NCI-H748 (cell line): ENCODE data around the gene OR10H5.
"Not testable (repeated sequence)": the region's sequence is repeated elsewhere in the genome, so short reads cannot be mapped to it uniquely, and the experiment has no call there.

Experiments used
- DNase-seq: peaks from one replicate; lab custom pipeline; 2025; ENCODE audit not compliant: unreplicated experiment; lab: John Stamatoyannopoulos, UW

OR10H5 gene

GRCh38 chr19:15787611-15788155 lies at the start of gene OR10H5:
OR10H5 (plus strand) TSS chr19:15787661; CDS start chr19:15794049, 6,388 bp downstream.
- no peak for DNase-seq

- DNase-seq, result no peak
Observed at GRCh38 chr19:15737722-15738121, 49.7 kb upstream of the OR10H5 start, which contains the start of gene OR10H3. OR10H3 (plus strand) TSS chr19:15737985; CDS start chr19:15741393, 3,408 bp downstream.

- DNase-seq, result no peak
Observed at GRCh38 chr19:15740785-15741184, 46.7 kb upstream of the OR10H5 start.

GRCh38 chr19:15748239-15748638 lies 39.2 kb upstream of the OR10H5 start:
- no peak for DNase-seq

GRCh38 chr19:15758379-15758778 lies 29.1 kb upstream of the OR10H5 start:
- DNase-seq, result no peak

- peak; percentile 1 for DNase-seq
Observed at GRCh38 chr19:15759962-15760565, 27.4 kb upstream of the OR10H5 start.

- DNase-seq, result no peak
Observed at GRCh38 chr19:15769586-15769985, 17.9 kb upstream of the OR10H5 start.

GRCh38 chr19:15774159-15774558 lies 13.3 kb upstream of the OR10H5 start:
- not testable (repeated sequence) for DNase-seq

- no peak for DNase-seq
Observed at GRCh38 chr19:15775249-15775648, 12.2 kb upstream of the OR10H5 start.

GRCh38 chr19:15776264-15776663 lies 11.2 kb upstream of the OR10H5 start:
- no peak for DNase-seq

- no peak for DNase-seq
Observed at GRCh38 chr19:15776991-15777970, 10.2 kb upstream of the OR10H5 start.

GRCh38 chr19:15779756-15780476 lies 7.5 kb upstream of the OR10H5 start:
- peak; percentile 46 for DNase-seq

GRCh38 chr19:15780610-15781418 lies 6.6 kb upstream of the OR10H5 start:
- DNase-seq, result no peak

- no peak for DNase-seq
Observed at GRCh38 chr19:15781661-15782060, 5.8 kb upstream of the OR10H5 start.

- no peak for DNase-seq
Observed at GRCh38 chr19:15782211-15782610, 5.2 kb upstream of the OR10H5 start.

- DNase-seq, result not testable (repeated sequence)
Observed at GRCh38 chr19:15782896-15783295, 4.6 kb upstream of the OR10H5 start.

GRCh38 chr19:15788594-15789270 lies 1.3 kb downstream of the OR10H5 start:
- no peak for DNase-seq

- DNase-seq, result no peak
Observed at GRCh38 chr19:15790096-15790495, 2.6 kb downstream of the OR10H5 start.

GRCh38 chr19:15794279-15794678 lies 6.8 kb downstream of the OR10H5 start:
- not testable (repeated sequence) for DNase-seq

GRCh38 chr19:15810335-15810734 lies 22.9 kb downstream of the OR10H5 start:
- DNase-seq, result no peak
